SK-N-SH treated with all-trans-retinoic acid at 6 μM for 48 hours (cell line): Measurements from ENCODE around the gene KAT7.

Source experiments
- ATAC-seq: fragments of 200-7000 bp; cut with Tn5 transposase; 3 replicates; pipeline ENCODE4 v1.9.1; 2020; ENCODE audit warnings: mild to moderate bottlenecking, moderate library complexity
- ARNTL ChIP-seq: fragments of 450-650 bp; formaldehyde crosslinking; IDR thresholded peaks from 2 replicates; pipeline ENCODE4 v1.5.0; 2020; ENCODE audit warnings: low read depth, mild to moderate bottlenecking, moderate library complexity, borderline replicate concordance
- BACH2 ChIP-seq: fragments of 250-450 bp; sonication (Bioruptor Pico); IDR thresholded peaks from 2 replicates; pipeline ENCODE4 v1.9.0; 2021; ENCODE audit warnings: mild to moderate bottlenecking, borderline replicate concordance
- CSDC2 ChIP-seq: fragments of 250-450 bp; sonication (Bioruptor Pico); IDR thresholded peaks from 2 replicates; pipeline ENCODE4 v1.5.0; 2020; ENCODE audit warnings: mild to moderate bottlenecking, moderate library complexity
- CSRNP3 ChIP-seq: fragments of 250-450 bp; sonication (Bioruptor Pico); IDR thresholded peaks from 2 replicates; pipeline ENCODE4 v1.5.1; 2021; ENCODE audit warnings: mild to moderate bottlenecking, moderate library complexity
- ESRRG ChIP-seq: fragments of 250-450 bp; sonication (Bioruptor Pico); IDR thresholded peaks from 2 replicates; pipeline ENCODE4 v1.6.1; 2021; ENCODE audit warnings: mild to moderate bottlenecking
- ISL1 ChIP-seq: fragments of 250-450 bp; sonication (Bioruptor Pico); IDR thresholded peaks from 2 replicates; pipeline ENCODE4 v2.1.2; 2022; ENCODE audit warnings: mild to moderate bottlenecking, moderate library complexity
- OSR1 ChIP-seq: fragments of 250-450 bp; sonication (Bioruptor Pico); IDR thresholded peaks from 2 replicates; pipeline ENCODE4 v1.8.0; 2022; ENCODE audit warnings: moderate library complexity, mild to moderate bottlenecking, inconsistent platforms
- PPARA ChIP-seq: fragments of 250-450 bp; sonication (Bioruptor Pico); IDR thresholded peaks from 2 replicates; pipeline ENCODE4 v1.5.0; 2020; ENCODE audit warnings: mild to moderate bottlenecking, borderline replicate concordance
- RARB ChIP-seq: fragments of 250-450 bp; sonication (Bioruptor Pico); IDR thresholded peaks from 2 replicates; pipeline ENCODE4 v1.8.0; 2021; ENCODE audit warnings: mild to moderate bottlenecking, moderate library complexity
- SNAI2 ChIP-seq: fragments of 250-450 bp; sonication (Bioruptor Pico); IDR thresholded peaks from 2 replicates; pipeline ENCODE4 v1.5.0; 2020; ENCODE audit warnings: mild to moderate bottlenecking, moderate library complexity
- TCF4 ChIP-seq: fragments of 250-450 bp; sonication (Bioruptor Pico); IDR thresholded peaks from 2 replicates; pipeline ENCODE4 v1.8.0; 2021; ENCODE audit warnings: mild to moderate bottlenecking, moderate library complexity, borderline replicate concordance
- TOX ChIP-seq: fragments of 250-450 bp; sonication (Bioruptor Pico); IDR thresholded peaks from 2 replicates; pipeline ENCODE4 v1.8.0; 2021; ENCODE audit warnings: mild to moderate bottlenecking, moderate library complexity, borderline replicate concordance
- TSHZ2 ChIP-seq: fragments of 250-450 bp; sonication (Bioruptor Pico); IDR thresholded peaks from 2 replicates; pipeline ENCODE4 v1.5.0; 2020; ENCODE audit warnings: mild to moderate bottlenecking, moderate library complexity
- ZC3H10 ChIP-seq: fragments of 250-450 bp; sonication (Bioruptor Pico); IDR thresholded peaks from 2 replicates; pipeline ENCODE4 v1.5.1; 2021; ENCODE audit warnings: mild to moderate bottlenecking, moderate library complexity
- ZFP3 ChIP-seq: fragments of 250-450 bp; sonication (Bioruptor Pico); IDR thresholded peaks from 2 replicates; pipeline ENCODE4 v1.5.0; 2020; ENCODE audit warnings: mild to moderate bottlenecking, moderate library complexity
- ZNF565 ChIP-seq: fragments of 450-650 bp; formaldehyde crosslinking; conservative IDR thresholded peaks from 2 replicates; pipeline ENCODE4 v1.5.0; 2020; ENCODE audit warnings: low read depth, mild to moderate bottlenecking, moderate library complexity
- ZNF70 ChIP-seq: fragments of 450-650 bp; formaldehyde crosslinking; IDR thresholded peaks from 2 replicates; pipeline ENCODE4 v1.5.0; 2020; ENCODE audit warnings: mild to moderate bottlenecking, moderate library complexity
- ZNF8 ChIP-seq: fragments of 450-650 bp; formaldehyde crosslinking; IDR thresholded peaks from 2 replicates; pipeline ENCODE4 v1.5.0; 2020; ENCODE audit warnings: mild to moderate bottlenecking, moderate library complexity
- TF ChIP-seq, protein P1 (sequence below): fragments of 250-450 bp; sonication (Bioruptor Pico); IDR thresholded peaks from 2 replicates; pipeline ENCODE4 v1.5.1; 2020; ENCODE audit warnings: low read depth, mild to moderate bottlenecking, moderate library complexity

KAT7 gene

DNA sequence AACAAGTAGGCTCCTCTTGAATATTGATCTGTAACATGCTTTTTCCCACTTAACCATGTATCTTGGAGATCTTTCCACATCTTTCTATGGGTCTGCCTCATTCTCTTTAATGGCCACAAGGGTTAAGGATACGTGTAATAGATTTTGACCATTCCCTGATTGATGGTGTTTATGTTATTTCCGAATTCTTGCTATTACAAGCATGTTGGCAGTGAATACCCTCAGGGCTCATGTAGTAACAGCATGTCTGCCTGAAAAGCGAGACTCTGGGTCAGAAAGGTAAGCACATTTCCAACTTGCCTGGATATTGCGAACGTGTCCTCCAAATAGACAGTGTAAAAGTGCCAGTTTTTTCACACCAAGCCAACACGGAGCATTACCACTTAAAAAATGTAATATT is 54.4 kb downstream of the KAT7 start (continued):
- TF ChIP-seq TCF4 (CRISPR knock-in tag), result no peak
- TF ChIP-seq TOX, result no peak
- no peak for TF ChIP-seq ESRRG (CRISPR knock-in tag)

DNA sequence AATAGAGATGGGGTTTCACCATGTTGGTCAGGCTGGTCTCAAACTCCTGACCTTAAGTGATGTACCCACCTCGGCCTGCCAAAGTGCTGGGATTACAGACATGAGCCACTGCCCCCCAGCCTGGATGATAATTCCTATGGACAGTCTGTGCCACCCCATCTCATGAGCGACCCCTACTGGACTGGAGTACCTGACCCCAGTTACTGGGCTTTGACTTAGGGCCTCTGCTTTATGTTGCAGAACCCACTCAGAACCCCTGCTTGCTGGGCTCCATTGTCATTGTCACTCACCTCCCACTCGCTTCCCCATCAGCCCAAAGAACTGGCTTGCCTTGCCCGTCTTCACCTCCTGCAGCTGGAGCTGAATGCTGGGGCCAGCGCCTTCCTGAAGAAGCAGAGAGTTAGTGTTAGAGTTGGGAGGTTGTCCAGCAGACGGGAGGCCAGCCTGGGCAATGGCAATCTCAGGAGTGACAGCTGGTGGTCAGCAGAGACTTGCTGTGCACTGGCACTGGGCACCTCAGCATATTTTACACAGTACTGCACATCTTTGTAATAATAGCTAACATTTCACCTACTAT is 55.4 kb downstream of the KAT7 start:
- ATAC-seq, result peak; percentile 24; the same call in 1 of the 3 replicates
- TF ChIP-seq ZNF565 (CRISPR knock-in tag), result no peak
- no peak for TF ChIP-seq ISL1 (CRISPR knock-in tag)
- TF ChIP-seq, protein P1, sequence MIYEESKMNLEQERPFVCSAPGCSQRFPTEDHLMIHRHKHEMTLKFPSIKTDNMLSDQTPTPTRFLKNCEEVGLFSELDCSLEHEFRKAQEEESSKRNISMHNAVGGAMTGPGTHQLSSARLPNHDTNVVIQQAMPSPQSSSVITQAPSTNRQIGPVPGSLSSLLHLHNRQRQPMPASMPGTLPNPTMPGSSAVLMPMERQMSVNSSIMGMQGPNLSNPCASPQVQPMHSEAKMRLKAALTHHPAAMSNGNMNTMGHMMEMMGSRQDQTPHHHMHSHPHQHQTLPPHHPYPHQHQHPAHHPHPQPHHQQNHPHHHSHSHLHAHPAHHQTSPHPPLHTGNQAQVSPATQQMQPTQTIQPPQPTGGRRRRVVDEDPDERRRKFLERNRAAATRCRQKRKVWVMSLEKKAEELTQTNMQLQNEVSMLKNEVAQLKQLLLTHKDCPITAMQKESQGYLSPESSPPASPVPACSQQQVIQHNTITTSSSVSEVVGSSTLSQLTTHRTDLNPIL, result no peak
- TF ChIP-seq CSRNP3 (CRISPR knock-in tag), result no peak
- no peak for TF ChIP-seq CSDC2 (CRISPR knock-in tag)
- TF ChIP-seq, all 23 proteins: peak for 0

DNA sequence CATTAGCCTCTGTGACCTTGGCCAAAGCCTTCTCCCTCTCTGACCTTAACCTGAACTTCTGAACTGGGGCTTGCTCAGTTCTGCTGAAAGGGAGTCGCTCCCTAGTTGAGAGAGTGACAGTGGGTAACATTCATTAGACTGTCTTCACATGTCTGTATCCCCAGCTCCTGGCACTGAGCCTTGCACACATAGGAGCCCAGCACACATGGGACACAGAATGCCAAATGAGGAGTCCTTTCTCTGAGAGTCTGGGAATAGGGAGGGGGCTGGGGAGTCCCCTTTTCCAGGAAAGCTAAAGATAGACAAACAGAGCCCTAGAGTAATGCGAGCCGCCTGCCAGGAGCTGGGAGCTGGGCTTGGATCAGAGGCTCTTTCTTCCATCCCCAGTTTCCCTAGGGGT is 56.8 kb downstream of the KAT7 start:
- peak; percentile 23 for ATAC-seq
- TF ChIP-seq TCF4 (CRISPR knock-in tag) (no peak), SNAI2 (CRISPR knock-in tag) (no peak), ZFP3 (CRISPR knock-in tag) (peak; percentile 88), ZNF8 (CRISPR knock-in tag) (no peak)

DNA sequence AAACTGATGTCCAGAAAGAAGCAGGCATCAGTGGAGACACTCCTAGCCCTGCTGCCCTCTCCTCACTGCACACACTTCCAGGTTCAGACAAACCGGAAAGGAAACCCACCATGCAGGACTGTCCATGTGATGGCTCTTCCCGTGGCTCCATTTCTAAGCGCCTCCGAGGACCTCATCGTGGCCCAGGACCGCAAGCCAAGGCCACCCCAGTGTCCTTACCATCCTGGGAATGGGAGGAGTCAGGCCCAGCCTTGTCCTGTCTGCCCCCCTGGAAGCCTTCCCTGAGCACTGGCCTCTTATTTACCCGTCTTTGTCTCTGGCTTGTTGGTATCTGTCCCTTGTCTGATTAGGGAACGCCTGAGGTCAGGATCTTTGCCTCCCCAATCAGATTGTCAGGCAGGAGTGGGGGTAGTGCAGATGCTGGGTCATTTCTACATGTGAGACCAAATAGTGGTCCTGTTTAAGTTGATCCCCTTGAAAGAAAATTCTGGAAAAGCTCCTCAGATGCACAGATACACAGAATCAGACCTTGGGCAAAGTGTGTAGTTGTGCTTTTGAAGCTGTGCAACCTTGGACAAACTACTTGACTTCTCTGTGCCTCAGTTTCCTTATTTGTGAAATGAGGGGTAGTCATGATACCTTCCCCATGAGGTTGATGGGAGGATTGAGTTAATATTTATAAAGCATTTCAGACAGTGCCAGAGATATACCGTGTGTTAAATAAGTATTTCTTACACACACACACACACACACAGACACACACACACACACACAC is 58.6 kb downstream of the KAT7 start:
- ATAC-seq, result no peak
- TF ChIP-seq TCF4 (CRISPR knock-in tag) (no peak), ESRRG (CRISPR knock-in tag) (no peak), ARNTL (CRISPR knock-in tag) (no peak), BACH2 (CRISPR knock-in tag) (no peak), CSRNP3 (CRISPR knock-in tag) (no peak), SNAI2 (CRISPR knock-in tag) (no peak), ZNF565 (CRISPR knock-in tag) (no peak), PPARA (CRISPR knock-in tag) (no peak), RARB (CRISPR knock-in tag) (no peak), ISL1 (CRISPR knock-in tag) (no peak), ZNF70 (CRISPR knock-in tag) (no peak), ZC3H10 (no peak), OSR1 (CRISPR knock-in tag) (no peak), CSDC2 (CRISPR knock-in tag) (no peak)
- TF ChIP-seq, protein P1, result no peak

- TF ChIP-seq TSHZ2 (CRISPR knock-in tag) (no peak), OSR1 (CRISPR knock-in tag) (no peak)
- ATAC-seq, result no peak
Measured at GRCh38 chr17:49848019-49848473, 59.6 kb downstream of the KAT7 start, which contains the start of gene TAC4. Gene TAC4 (minus strand): TSS chr17:49848069. CDS start chr17:49848017, 52 bp downstream.
